LoVo (cell line): ENCODE measurements around the gene MELTF.
A peak's percentile ranks its signal among the peaks of the same experiment; 100 is the strongest.

ENCODE experiments used
- DNase-seq: peaks from one replicate; pipeline ENCODE4 v3.0.0-alpha.2; 2016; ENCODE audit warnings: low spot score

The MELTF gene

GRCh38 chr3:196968233-196969133, 61.1 kb downstream of the MELTF start, which contains the start of gene PIGZ:
PIGZ (minus strand) TSS chr3:196968833; CDS start chr3:196952031, 16,802 bp downstream.
- peak; percentile 54 for DNase-seq

- DNase-seq = no peak
Measured at GRCh38 chr3:196967412-196968232, 62.0 kb downstream of the MELTF start.

- DNase-seq = no peak
Measured at GRCh38 chr3:196966526-196967401, 62.9 kb downstream of the MELTF start.

GRCh38 chr3:196965804-196966173, 63.8 kb downstream of the MELTF start:
- DNase-seq = no peak

GRCh38 chr3:196965112-196965803, 64.4 kb downstream of the MELTF start:
- no peak for DNase-seq

- no peak for DNase-seq
Measured at GRCh38 chr3:196963631-196963953, 66.0 kb downstream of the MELTF start.

GRCh38 chr3:196962930-196963630, 66.5 kb downstream of the MELTF start:
- DNase-seq = no peak

GRCh38 chr3:196962108-196962929, 67.3 kb downstream of the MELTF start:
- no peak for DNase-seq

- DNase-seq = no peak
Measured at GRCh38 chr3:196954832-196955231, 74.8 kb downstream of the MELTF start.
